HepG2 (cell line): ENCODE data around the gene APOA1. TPM values are rescaled to one million over a fixed set of nuclear protein-coding genes. Genes with fewer than 3 reads are reported as not detected.

Experiments
- ATM ChIP-seq: fragments of 450-650 bp; IDR thresholded peaks from 2 replicates; pipeline ENCODE4 v1.7.1; 2017; ENCODE audit warnings: mild to moderate bottlenecking, borderline replicate concordance
- ESRRA ChIP-seq: sonication (generic); formaldehyde crosslinking; IDR thresholded peaks from 2 replicates; pipeline ENCODE4 v1.5.1; 2020; ENCODE audit warnings: mild to moderate bottlenecking, low read depth, missing genetic modification reagents
- FOXK2 ChIP-seq: fragments of 450-650 bp; IDR thresholded peaks from 2 replicates; pipeline ENCODE4 v1.6.1; 2016
- KAT7 ChIP-seq: IDR thresholded peaks from 2 replicates; pipeline ENCODE4 v1.6.1; 2018; ENCODE audit warnings: borderline replicate concordance, missing compliant biosample characterization
- KDM6A ChIP-seq: IDR thresholded peaks from 2 replicates; pipeline ENCODE4 v1.6.1; 2016; ENCODE audit warnings: low read depth
- MAFF ChIP-seq: IDR thresholded peaks from 2 replicates; pipeline ENCODE4 v1.6.1; 2011; ENCODE audit warnings: low read depth, low read length, improper control_type of control experiment
- MTA3 ChIP-seq: sonication (generic); formaldehyde crosslinking; IDR thresholded peaks from 2 replicates; pipeline ENCODE4 v1.4.0; 2020; ENCODE audit warnings: missing genetic modification reagents
- MYC ChIP-seq: sonication (generic); formaldehyde crosslinking; IDR thresholded peaks from 2 replicates; pipeline ENCODE4 v1.9.0; 2021; ENCODE audit warnings: missing genetic modification reagents, borderline replicate concordance
- PHF8 ChIP-seq: sonication (generic); formaldehyde crosslinking; IDR thresholded peaks from 2 replicates; pipeline ENCODE4 v1.5.0; 2020; ENCODE audit warnings: missing genetic modification reagents
- PRDM4 ChIP-seq: sonication (generic); formaldehyde crosslinking; IDR thresholded peaks from 2 replicates; pipeline ENCODE4 v1.9.0; 2021; ENCODE audit warnings: missing genetic modification reagents, borderline replicate concordance
- THYN1 ChIP-seq: sonication (generic); formaldehyde crosslinking; IDR thresholded peaks from 2 replicates; pipeline ENCODE4 v1.8.1; 2023; ENCODE audit warnings: low read depth, mild to moderate bottlenecking, moderate library complexity, missing genetic modification reagents, borderline replicate concordance
- ZNF280D ChIP-seq: sonication (generic); formaldehyde crosslinking; IDR thresholded peaks from 2 replicates; pipeline ENCODE4 v1.5.1; 2020; ENCODE audit warnings: mild to moderate bottlenecking, missing genetic modification reagents
- ZNF503 ChIP-seq: sonication (generic); formaldehyde crosslinking; IDR thresholded peaks from 2 replicates; pipeline ENCODE4 v1.4.0; 2020; ENCODE audit warnings: missing genetic modification reagents
- ZNF609 ChIP-seq: sonication (generic); formaldehyde crosslinking; IDR thresholded peaks from 2 replicates; pipeline ENCODE4 v1.4.0; 2020; ENCODE audit warnings: mild to moderate bottlenecking, missing genetic modification reagents, borderline replicate concordance
- ZNF772 ChIP-seq: sonication (generic); formaldehyde crosslinking; IDR thresholded peaks from 2 replicates; pipeline ENCODE4 v1.5.0; 2020; ENCODE audit warnings: mild to moderate bottlenecking, missing genetic modification reagents
- ZNF878 ChIP-seq: sonication (generic); formaldehyde crosslinking; IDR thresholded peaks from 2 replicates; pipeline ENCODE4 v1.8.1; 2023; ENCODE audit warnings: mild to moderate bottlenecking, missing genetic modification reagents, moderate library complexity
- polyA plus RNA-seq, 8 experiments: library from polyadenylated mRNA; depleted of rRNA in 3 of 8; stranded (reverse) in 7 of 8; unstranded in 1 of 8; fragments of >200 nt; fragmentation: Illumina TruSeq in 4 of 8; extraction: Trizol in 4 of 8; gene quantifications; 2 replicates each; pipeline versions ENCODE4 v1.2.1 to v1.2.3, GENCODE V29; 2011 to 2016; ENCODE audit warnings: low read depth in 4 of 8, missing spikeins in 1 of 8, mixed read lengths in 1 of 8; ENCODE audit not compliant: insufficient read depth in 1 of 8
- total RNA-seq, 5 experiments: library from RNA; depleted of rRNA; stranded (reverse); fragments of >200 nt; fragmentation: Illumina TruSeq; extraction: Trizol; gene quantifications; 2 replicates each; pipeline ENCODE4 v1.2.3, GENCODE V29; 2016; ENCODE audit warnings: low read depth in 1 of 5

APOA1 gene
- total and polyA plus RNA-seq, 2 of the 13 experiments (the other 11 are each of a cell fraction or from before 2014, with no cell fraction given) = 1,973 to 5,485 TPM

- TF ChIP-seq ZNF503 (CRISPR knock-in tag) = peak; percentile 66; the same call in 1 of the 2 replicates
- TF ChIP-seq ZNF609 (CRISPR knock-in tag) = peak; percentile 96; the same call in 1 of the 2 replicates
- peak; percentile 68; the same call in 1 of the 2 replicates for TF ChIP-seq THYN1
- TF ChIP-seq KDM6A (CRISPR knock-in tag) = peak; percentile 94
- TF ChIP-seq MYC = peak; percentile 55
- TF ChIP-seq MTA3 (CRISPR knock-in tag) = no peak
- TF ChIP-seq MAFF = no peak
- TF ChIP-seq ZNF878 = no peak
- TF ChIP-seq KAT7 (CRISPR knock-in tag) = no peak; the same call in 1 of the 2 replicates
- TF ChIP-seq FOXK2 = peak; percentile 89
- TF ChIP-seq ZNF772 (CRISPR knock-in tag) = peak; percentile 72; the same call in 1 of the 2 replicates
- peak; percentile 82 for TF ChIP-seq ESRRA (CRISPR knock-in tag)
- peak; percentile 46; the same call in 1 of the 2 replicates for TF ChIP-seq ZNF280D (CRISPR knock-in tag)
- TF ChIP-seq PRDM4 (CRISPR knock-in tag) = no peak
- peak; percentile 83 for TF ChIP-seq PHF8 (CRISPR knock-in tag)
- TF ChIP-seq ATM = no peak
These were observed at the start of gene APOA1 (continued) for GRCh38 chr11:116837231-116838091.
